K562 (cell line): Measurements from ENCODE around the gene NUPR1.

Source experiments
- MCM2 ChIP-seq: fragments of 450-650 bp; IDR thresholded peaks from 2 replicates; pipeline ENCODE4 v1.6.1; 2017; ENCODE audit warnings: low read depth, mild to moderate bottlenecking
- PRPF4 ChIP-seq: fragments of 200-400 bp; formaldehyde crosslinking; IDR thresholded peaks from one replicate; pipeline ENCODE4 v1.6.1; 2017; ENCODE audit warnings: low read length, low read depth, mild to moderate bottlenecking; ENCODE audit not compliant: insufficient read depth, poor library complexity, severe bottlenecking
- YY1 ChIP-seq, 3 experiments: IDR thresholded peaks; 2 replicates each; pipeline ENCODE4 v1.6.1; 2011; ENCODE audit warnings: low read length in 2 of 3, mild to moderate bottlenecking in 2 of 3, moderate library complexity in 2 of 3, borderline replicate concordance in 1 of 3, control low read depth in 1 of 3, low read depth in 1 of 3; ENCODE audit not compliant: insufficient read depth in 3 of 3, insufficient replicate concordance in 2 of 3, control insufficient read depth in 1 of 3, insufficient read length in 1 of 3; ENCODE audit errors: extremely low read depth in 1 of 3
- ZNF431 ChIP-seq: sonication (generic); formaldehyde crosslinking; IDR thresholded peaks from 2 replicates; pipeline ENCODE4 v1.8.0; 2022; ENCODE audit warnings: mild to moderate bottlenecking, missing genetic modification reagents

DNA sequence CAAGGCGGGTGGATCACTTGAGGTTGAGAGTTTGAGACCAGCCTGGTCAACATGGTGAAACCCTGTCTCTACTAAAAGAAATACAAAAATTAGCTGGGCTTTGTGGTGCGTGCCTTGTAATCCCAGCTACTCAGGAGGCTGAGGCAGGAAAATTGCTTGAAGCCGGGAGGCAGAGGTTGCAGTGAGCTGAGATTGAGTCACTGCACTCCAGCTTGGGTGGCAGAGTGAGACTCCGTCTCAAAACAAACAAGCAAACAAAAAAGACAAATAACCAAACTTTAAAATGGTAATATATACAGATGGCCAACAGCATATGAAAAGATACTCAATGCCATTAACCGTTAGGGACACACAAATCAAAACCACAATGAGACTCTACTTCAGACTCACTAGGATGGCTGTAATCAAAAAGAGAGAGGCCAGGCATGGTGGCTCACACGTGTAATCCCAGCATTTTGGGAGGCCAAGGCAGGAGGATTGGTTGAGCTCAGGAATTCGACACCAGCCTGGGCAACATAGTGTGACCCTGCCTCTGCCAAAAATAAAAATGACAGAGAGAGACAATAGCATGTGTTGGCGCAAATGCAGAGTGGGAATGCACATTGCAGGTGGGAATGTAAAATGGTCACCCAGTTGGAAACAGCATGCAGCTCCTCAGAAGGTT lies 36.8 kb upstream of the NUPR1 start:
- TF ChIP-seq YY1 (IDR thresholded peaks at IDR 0.05; ENCODE audit: borderline replicate concordance in 1 of 3, control insufficient read depth in 1 of 3, extremely low read depth in 1 of 3, insufficient read depth in 3 of 3, insufficient read length in 1 of 3, insufficient replicate concordance in 2 of 3, low read depth in 1 of 3, low read length in 2 of 3) (no peak), PRPF4 (no peak), ZNF431 (CRISPR knock-in tag) (no peak), MCM2 (no peak)
